Measurements from ENCODE around the gene CNN1. TPM values are rescaled to one million over a fixed set of nuclear protein-coding genes. Genes with fewer than 3 reads are reported as not detected.

The CNN1 gene
- polyA plus RNA-seq (2012; ENCODE audit: insufficient read length, low read depth), result 1.1 TPM

DNA sequence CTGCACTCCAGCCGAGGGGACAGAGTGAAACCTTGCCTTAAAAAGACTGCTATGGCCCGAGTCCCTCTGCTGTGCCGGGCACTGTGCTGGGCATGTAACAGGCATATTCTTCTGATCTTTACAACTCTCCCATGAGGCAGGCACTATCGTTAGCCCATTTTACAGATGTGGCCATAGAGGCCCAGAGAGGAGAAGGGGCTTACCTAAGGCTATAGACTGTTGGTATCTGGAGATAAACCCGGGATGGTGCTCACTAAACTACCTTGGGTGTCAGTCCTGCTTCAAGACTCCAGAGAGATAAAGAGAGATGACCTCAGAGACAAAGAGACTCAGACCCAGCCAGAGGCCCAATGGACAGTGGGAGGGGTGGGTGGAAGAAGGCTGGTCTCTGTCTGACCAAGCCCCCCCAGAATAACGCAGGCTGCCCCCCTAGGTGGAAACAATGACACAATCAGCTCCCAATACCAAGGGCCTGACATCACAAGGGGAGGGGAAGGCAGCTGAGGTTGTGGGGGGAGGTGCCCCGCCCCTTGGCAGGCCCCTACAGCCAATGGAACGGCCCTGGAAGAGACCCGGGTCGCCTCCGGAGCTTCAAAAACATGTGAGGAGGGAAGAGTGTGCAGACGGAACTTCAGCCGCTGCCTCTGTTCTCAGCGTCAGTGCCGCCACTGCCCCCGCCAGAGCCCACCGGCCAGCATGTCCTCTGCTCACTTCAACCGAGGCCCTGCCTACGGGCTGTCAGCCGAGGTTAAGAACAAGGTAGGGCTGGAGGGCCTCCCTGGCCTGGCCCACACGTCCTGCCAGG lies at the start of gene CNN1:
TSS of gene CNN1 (plus strand) at position 620 of the 805 bp plus-strand sequence. CDS start at position 697, 77 bp downstream.
- TF ChIP-seq, protein P1, sequence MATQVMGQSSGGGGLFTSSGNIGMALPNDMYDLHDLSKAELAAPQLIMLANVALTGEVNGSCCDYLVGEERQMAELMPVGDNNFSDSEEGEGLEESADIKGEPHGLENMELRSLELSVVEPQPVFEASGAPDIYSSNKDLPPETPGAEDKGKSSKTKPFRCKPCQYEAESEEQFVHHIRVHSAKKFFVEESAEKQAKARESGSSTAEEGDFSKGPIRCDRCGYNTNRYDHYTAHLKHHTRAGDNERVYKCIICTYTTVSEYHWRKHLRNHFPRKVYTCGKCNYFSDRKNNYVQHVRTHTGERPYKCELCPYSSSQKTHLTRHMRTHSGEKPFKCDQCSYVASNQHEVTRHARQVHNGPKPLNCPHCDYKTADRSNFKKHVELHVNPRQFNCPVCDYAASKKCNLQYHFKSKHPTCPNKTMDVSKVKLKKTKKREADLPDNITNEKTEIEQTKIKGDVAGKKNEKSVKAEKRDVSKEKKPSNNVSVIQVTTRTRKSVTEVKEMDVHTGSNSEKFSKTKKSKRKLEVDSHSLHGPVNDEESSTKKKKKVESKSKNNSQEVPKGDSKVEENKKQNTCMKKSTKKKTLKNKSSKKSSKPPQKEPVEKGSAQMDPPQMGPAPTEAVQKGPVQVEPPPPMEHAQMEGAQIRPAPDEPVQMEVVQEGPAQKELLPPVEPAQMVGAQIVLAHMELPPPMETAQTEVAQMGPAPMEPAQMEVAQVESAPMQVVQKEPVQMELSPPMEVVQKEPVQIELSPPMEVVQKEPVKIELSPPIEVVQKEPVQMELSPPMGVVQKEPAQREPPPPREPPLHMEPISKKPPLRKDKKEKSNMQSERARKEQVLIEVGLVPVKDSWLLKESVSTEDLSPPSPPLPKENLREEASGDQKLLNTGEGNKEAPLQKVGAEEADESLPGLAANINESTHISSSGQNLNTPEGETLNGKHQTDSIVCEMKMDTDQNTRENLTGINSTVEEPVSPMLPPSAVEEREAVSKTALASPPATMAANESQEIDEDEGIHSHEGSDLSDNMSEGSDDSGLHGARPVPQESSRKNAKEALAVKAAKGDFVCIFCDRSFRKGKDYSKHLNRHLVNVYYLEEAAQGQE (IDR thresholded peaks at IDR 0.05; ENCODE audit: insufficient read depth in 1 of 2, low read depth in 2 of 2, low read length in 2 of 2), result no peak
- TF ChIP-seq FOXP2 (optimal IDR thresholded peaks at IDR 0.05; ENCODE audit: borderline replicate concordance, extremely low read depth, extremely low read length, insufficient read depth) (no peak), TAF1 (IDR thresholded peaks at IDR 0.05; ENCODE audit: borderline replicate concordance, insufficient read depth, low read length) (no peak), SIN3A (IDR thresholded peaks at IDR 0.05; ENCODE audit: borderline replicate concordance, insufficient read depth, low read length) (no peak), POLR2AphosphoS5 (IDR thresholded peaks at IDR 0.05; ENCODE audit: low read depth, low read length) (no peak)

DNA sequence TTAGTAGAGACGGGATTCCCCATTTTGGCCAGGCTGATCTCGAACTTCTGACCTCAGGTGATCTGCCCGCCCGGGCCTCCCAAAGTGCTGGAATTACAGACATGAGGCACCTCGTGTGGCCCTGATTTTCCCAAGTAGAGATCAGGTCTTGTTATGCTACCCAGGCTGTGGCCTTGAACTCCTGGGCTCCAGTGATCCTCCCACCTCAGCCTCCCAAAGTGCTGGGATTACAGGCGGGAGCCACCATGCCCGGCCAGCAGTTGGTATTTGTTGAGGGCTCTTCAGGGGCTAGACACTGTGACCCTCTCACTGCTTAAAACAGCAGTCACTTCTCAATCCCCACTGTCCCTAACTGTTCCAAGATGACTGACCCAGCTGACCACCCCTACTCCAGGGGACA lies 49.3 kb upstream of the CNN1 start:
- TF ChIP-seq SIN3A (IDR thresholded peaks at IDR 0.05; ENCODE audit: borderline replicate concordance, insufficient read depth, low read length) (no peak), POLR2AphosphoS5 (IDR thresholded peaks at IDR 0.05; ENCODE audit: low read depth, low read length) (no peak), FOXP2 (optimal IDR thresholded peaks at IDR 0.05; ENCODE audit: borderline replicate concordance, extremely low read depth, extremely low read length, insufficient read depth) (no peak), TAF1 (IDR thresholded peaks at IDR 0.05; ENCODE audit: borderline replicate concordance, insufficient read depth, low read length) (no peak)
- TF ChIP-seq, protein P1 (IDR thresholded peaks at IDR 0.05; ENCODE audit: insufficient read depth in 1 of 2, low read depth in 2 of 2, low read length in 2 of 2), result no peak

DNA sequence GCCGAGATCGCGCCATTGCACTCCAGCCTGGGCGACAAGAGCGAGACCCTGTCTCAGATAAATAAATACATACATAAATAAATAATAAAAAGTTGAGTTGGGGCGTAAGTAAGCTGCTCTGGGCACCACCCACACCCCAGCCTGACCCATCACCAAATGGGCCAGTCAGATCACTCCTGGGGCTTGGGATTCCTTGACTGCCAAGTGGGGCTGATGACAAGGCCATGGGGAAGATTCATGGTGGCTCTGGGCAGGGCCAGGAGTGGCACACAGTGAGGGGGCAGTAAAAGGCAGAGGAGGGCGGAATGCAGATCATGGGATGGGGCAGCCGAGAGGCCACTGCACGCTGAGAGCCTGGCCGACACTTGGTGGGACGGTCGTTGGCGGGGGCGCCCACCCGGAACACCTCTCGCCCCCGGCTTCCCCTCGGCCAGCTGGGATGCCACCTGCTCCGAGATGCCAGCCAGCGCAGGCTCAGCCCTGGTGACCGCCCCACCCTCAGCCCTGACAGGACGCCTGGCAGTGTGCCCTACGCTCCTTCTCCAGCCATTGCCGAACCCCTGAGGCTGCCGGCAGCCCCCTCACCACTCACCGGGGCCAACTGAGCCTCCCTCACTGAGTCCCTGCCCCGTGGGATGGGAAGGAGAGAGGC lies 43.9 kb upstream of the CNN1 start:
- no peak for TF ChIP-seq TAF1 (IDR thresholded peaks at IDR 0.05; ENCODE audit: borderline replicate concordance, insufficient read depth, low read length)
- TF ChIP-seq SIN3A (IDR thresholded peaks at IDR 0.05; ENCODE audit: borderline replicate concordance, insufficient read depth, low read length), result no peak

DNA sequence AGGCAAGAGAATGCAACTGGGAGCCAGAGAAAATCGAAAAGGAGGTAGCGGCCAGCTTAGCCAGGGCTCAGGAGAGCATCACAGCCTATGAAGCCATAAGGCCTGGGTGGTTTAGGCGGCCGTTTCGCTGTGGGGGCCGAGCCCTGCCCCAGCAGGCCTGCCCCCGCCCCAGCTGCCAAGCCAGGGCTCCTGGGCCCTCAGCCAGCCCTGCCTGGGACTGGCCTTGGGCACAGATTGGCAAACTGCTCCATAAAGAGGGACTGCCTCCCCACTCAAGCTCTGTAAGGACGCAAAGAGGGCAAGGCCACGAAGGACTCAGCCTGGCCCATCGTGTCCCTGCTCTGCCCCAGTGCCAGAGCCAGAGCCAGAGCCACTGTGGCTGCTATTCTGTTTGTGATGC lies 43.2 kb upstream of the CNN1 start:
- TF ChIP-seq POLR2AphosphoS5 (IDR thresholded peaks at IDR 0.05; ENCODE audit: low read depth, low read length), result no peak
- no peak for TF ChIP-seq TAF1 (IDR thresholded peaks at IDR 0.05; ENCODE audit: borderline replicate concordance, insufficient read depth, low read length)
- TF ChIP-seq, protein P1 (IDR thresholded peaks at IDR 0.05; ENCODE audit: insufficient read depth in 1 of 2, low read depth in 2 of 2, low read length in 2 of 2), result no peak
- TF ChIP-seq FOXP2 (optimal IDR thresholded peaks at IDR 0.05; ENCODE audit: borderline replicate concordance, extremely low read depth, extremely low read length, insufficient read depth), result no peak
- TF ChIP-seq SIN3A (IDR thresholded peaks at IDR 0.05; ENCODE audit: borderline replicate concordance, insufficient read depth, low read length), result no peak

GRCh38 chr19:11495885-11496284 lies 42.8 kb upstream of the CNN1 start:
- TF ChIP-seq FOXP2 (optimal IDR thresholded peaks at IDR 0.05; ENCODE audit: borderline replicate concordance, extremely low read depth, extremely low read length, insufficient read depth) (no peak), TAF1 (IDR thresholded peaks at IDR 0.05; ENCODE audit: borderline replicate concordance, insufficient read depth, low read length) (no peak), POLR2AphosphoS5 (IDR thresholded peaks at IDR 0.05; ENCODE audit: low read depth, low read length) (no peak), SIN3A (IDR thresholded peaks at IDR 0.05; ENCODE audit: borderline replicate concordance, insufficient read depth, low read length) (no peak)
- TF ChIP-seq, protein P1 (IDR thresholded peaks at IDR 0.05; ENCODE audit: insufficient read depth in 1 of 2, low read depth in 2 of 2, low read length in 2 of 2), result no peak

All from PFSK-1 (cell line).